Measurements from ENCODE around the gene CFHR5.

The CFHR5 gene

GRCh38 chr1:197049100-197049499 is 71.7 kb downstream of the CFHR5 start:
- Histone ChIP-seq H3K4me3 (ENCODE audit: low read depth in 1 of 2, low read length in 1 of 2) (no peak overlapping the region), H3K36me3 (no peaks in the 10 kb centered on the region), H3K27ac (no peak overlapping the region), H3K27me3 (no peaks in the 10 kb centered on the region), H3K4me1 (ENCODE audit: control insufficient read depth in 1 of 2, insufficient read depth in 1 of 2, low read depth in 1 of 2, low read length in 1 of 2) (no peaks in the 10 kb centered on the region), H3K9me3 (no peaks in the 10 kb centered on the region)
- no peak for TF ChIP-seq CTCF (IDR thresholded peaks at IDR 0.05)

Data from neutrophil (primary cell).